Type B pancreatic cell (in vitro differentiated cells): ENCODE measurements around the gene MYO5B. TPM values are rescaled to one million over a fixed set of nuclear protein-coding genes. Genes with fewer than 3 reads are reported as not detected.
A peak's percentile ranks its signal among the peaks of the same experiment; 100 is the strongest.

Source experiments
- DNase-seq: peaks from one replicate; pipeline ENCODE4 v3.0.0; 2021; ENCODE audit warnings: mixed read lengths; ENCODE audit not compliant: unreplicated experiment; ENCODE audit errors: extremely low spot score
- H3K27ac Mint-ChIP-seq: 2 replicates; pipeline ENCODE4 v1.8.0; 2021; ENCODE audit warnings: mild to moderate bottlenecking, mixed read lengths
- H3K27me3 Mint-ChIP-seq: 2 replicates; pipeline ENCODE4 v1.8.0; 2021; ENCODE audit warnings: mixed read lengths
- H3K36me3 Mint-ChIP-seq: 2 replicates; pipeline ENCODE4 v1.8.0; 2021; ENCODE audit warnings: mixed read lengths
- H3K4me1 Mint-ChIP-seq: one replicate; pipeline ENCODE4 v1.8.0; 2021; ENCODE audit warnings: mixed read lengths; ENCODE audit not compliant: unreplicated experiment
- H3K4me3 Mint-ChIP-seq: 2 replicates; pipeline ENCODE4 v1.8.0; 2021; ENCODE audit warnings: mild to moderate bottlenecking, mixed read lengths
- H3K9me3 Mint-ChIP-seq: 2 replicates; pipeline ENCODE4 v1.8.0; 2021; ENCODE audit warnings: mixed read lengths
- CTCF ChIP-seq: fragments of 200-600 bp; sonication (generic); conservative IDR thresholded peaks from 2 replicates; pipeline ENCODE4 v1.5.0; 2021; ENCODE audit warnings: antibody characterized with exemption, mild to moderate bottlenecking
- total RNA-seq: library from RNA; stranded (reverse); gene quantifications from 2 replicates; pipeline ENCODE4 v1.2.1, GENCODE V29; 2021; ENCODE audit warnings: low replicate concordance

Gene MYO5B
- total RNA-seq, 1 donor from 2014 or later, result 51.7 TPM

GRCh38 chr18:49971462-49971861 is 223.5 kb downstream of the MYO5B start:
- Mint-ChIP-seq H3K4me1 (peaks cover 24% of the 10 kb centered on the region), H3K27me3 (no peaks in the 10 kb centered on the region)

GRCh38 chr18:49970319-49970718 is 224.6 kb downstream of the MYO5B start:
- no peak for TF ChIP-seq CTCF
- Mint-ChIP-seq H3K36me3 (peaks cover 11% of the 10 kb centered on the region), H3K4me1 (peaks cover 27% of the 10 kb centered on the region), H3K27me3 (no peaks in the 10 kb centered on the region), H3K4me3 (no peak overlapping the region), H3K9me3 (no peaks in the 10 kb centered on the region), H3K27ac (no peak overlapping the region)
- DNase-seq, result no peak

More at GRCh38 chr18:49971462-49971861, 223.5 kb downstream of the MYO5B start:
- TF ChIP-seq CTCF, result no peak
- no peaks in the 10 kb centered on the region for H3K9me3 Mint-ChIP-seq
- H3K27ac Mint-ChIP-seq, result no peak overlapping the region
- H3K4me3 Mint-ChIP-seq, result no peak overlapping the region
- peaks cover 14% of the 10 kb centered on the region for H3K36me3 Mint-ChIP-seq
- DNase-seq, result no peak

GRCh38 chr18:49968644-49969309 is 226.2 kb downstream of the MYO5B start:
- H3K27ac Mint-ChIP-seq, result peak overlapping the region; percentile 35
- no peak for TF ChIP-seq CTCF
- peaks cover 11% of the 10 kb centered on the region for H3K36me3 Mint-ChIP-seq
- H3K9me3 Mint-ChIP-seq, result no peaks in the 10 kb centered on the region
- no peak overlapping the region for H3K4me3 Mint-ChIP-seq
- no peak for DNase-seq
- peaks cover 22% of the 10 kb centered on the region for H3K4me1 Mint-ChIP-seq
- H3K27me3 Mint-ChIP-seq, result no peaks in the 10 kb centered on the region

GRCh38 chr18:49967636-49968313 is 227.2 kb downstream of the MYO5B start:
- no peak for TF ChIP-seq CTCF
- H3K9me3 Mint-ChIP-seq, result no peaks in the 10 kb centered on the region

GRCh38 chr18:49967171-49967570 is 227.8 kb downstream of the MYO5B start:
- H3K27me3 Mint-ChIP-seq, result no peaks in the 10 kb centered on the region
- H3K36me3 Mint-ChIP-seq, result peaks cover 3% of the 10 kb centered on the region
- peak overlapping the region; percentile 51 for H3K27ac Mint-ChIP-seq
- DNase-seq, result no peak
- peak overlapping the region; percentile 65 for H3K4me3 Mint-ChIP-seq
- TF ChIP-seq CTCF, result no peak
- no peaks in the 10 kb centered on the region for H3K9me3 Mint-ChIP-seq
- H3K4me1 Mint-ChIP-seq, result peaks cover 22% of the 10 kb centered on the region

More at GRCh38 chr18:49967636-49968313, 227.2 kb downstream of the MYO5B start:
- Mint-ChIP-seq H3K4me3 (peak overlapping the region; percentile 65), H3K36me3 (peaks cover 7% of the 10 kb centered on the region), H3K4me1 (peaks cover 22% of the 10 kb centered on the region), H3K27me3 (no peaks in the 10 kb centered on the region), H3K27ac (peak overlapping the region; percentile 51)
- no peak for DNase-seq
